SH-SY5Y (cell line): ENCODE results near the gene MICAL3.

ENCODE experiments used
- GATA2 ChIP-seq: IDR thresholded peaks from 2 replicates; pipeline ENCODE4 v1.6.1; 2011; ENCODE audit warnings: mild to moderate bottlenecking, low read depth, low read length
- GATA3 ChIP-seq: IDR thresholded peaks from 2 replicates; pipeline ENCODE4 v1.6.1; 2011; ENCODE audit warnings: low read depth, mild to moderate bottlenecking, low read length, moderate library complexity

Gene MICAL3

DNA sequence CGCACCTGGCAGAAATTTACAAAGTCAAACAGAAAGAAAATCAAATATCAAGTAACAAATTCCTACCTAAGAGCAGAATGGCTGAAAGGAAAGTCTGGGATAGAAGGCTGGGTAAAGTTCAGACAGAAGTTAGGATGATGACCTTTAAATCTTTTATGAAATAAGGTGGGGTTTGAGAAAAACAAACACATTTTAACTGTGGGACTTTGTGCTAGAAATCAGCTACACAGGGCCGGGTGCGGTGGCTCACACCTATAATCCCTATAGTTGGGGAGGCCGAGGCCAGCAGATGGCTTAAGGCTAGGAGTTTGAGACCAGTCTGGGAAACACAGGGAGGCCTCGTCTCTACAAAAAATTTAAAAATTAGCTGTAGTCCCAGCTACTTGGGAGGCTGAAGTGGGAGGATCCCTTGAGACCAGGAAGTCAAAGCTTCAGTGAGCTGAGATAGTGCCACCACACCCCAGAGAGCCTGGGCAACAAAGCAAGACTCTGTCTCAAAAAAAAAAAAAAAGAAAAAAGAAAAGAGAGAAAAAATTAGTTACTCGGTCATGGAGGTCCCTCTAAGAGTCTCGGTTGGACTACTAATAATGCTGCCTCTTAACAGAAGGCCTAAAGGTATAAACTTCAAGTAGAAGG, 130.3 kb downstream of the MICAL3 start:
- no peak for TF ChIP-seq GATA3
- TF ChIP-seq GATA2 = no peak

- no peak for TF ChIP-seq GATA3
- no peak for TF ChIP-seq GATA2
Observed at GRCh38 chr22:17892376-17892775, 132.0 kb downstream of the MICAL3 start.

DNA sequence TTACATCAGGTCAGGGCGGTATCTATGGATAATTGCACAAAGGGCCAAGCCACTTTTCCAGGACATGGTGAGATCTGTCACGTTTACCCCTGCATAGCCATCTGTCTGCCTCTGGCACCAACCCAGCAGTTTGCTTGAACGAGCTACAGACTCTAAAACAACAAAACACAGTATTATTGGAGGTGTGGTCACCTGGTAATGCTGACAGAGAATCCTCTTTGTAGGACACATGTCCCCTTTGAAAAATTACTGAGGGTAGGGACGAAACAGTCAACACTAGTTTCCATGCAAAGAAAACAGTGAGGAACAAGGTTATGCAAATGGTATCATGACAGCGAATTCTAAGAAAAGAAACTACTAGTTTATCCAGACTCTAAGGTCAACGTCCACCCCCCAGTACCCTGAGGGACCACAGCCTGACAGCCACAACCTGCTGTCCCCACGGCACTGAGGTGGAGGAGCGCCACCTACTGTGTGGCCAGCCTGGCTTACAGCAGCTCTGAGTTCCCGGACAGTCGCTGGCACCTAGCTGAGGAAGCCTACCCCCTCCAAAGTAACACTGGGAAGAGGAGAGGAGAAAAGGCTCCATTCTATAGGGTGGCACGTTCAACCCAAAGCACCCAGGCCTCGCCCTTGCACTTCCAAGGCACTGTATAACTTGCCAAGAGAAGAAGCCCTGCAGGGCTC, 132.7 kb downstream of the MICAL3 start:
- TF ChIP-seq GATA2 (no peak), GATA3 (no peak)

DNA sequence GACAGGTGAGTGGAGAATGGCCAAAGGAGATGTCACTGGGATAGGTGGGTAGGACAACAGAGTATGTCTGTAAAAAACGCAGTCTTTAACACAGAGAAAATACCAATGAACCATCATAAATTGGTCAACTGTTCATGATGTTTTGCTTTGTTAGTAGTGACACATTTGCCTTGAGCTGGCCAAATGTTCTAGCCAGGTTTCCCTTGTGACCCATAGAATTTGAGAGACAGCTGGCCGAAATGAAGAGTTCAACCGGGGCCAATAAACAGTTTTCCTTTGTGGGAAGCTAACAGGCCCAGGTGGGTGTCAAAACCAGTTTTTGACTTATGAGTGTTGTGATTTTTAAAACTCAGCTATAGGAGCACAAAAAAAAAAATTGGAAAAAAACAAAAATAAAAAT, 133.5 kb downstream of the MICAL3 start:
- no peak for TF ChIP-seq GATA3
- no peak for TF ChIP-seq GATA2

- no peak for TF ChIP-seq GATA3
- TF ChIP-seq GATA2 = no peak
Observed at GRCh38 chr22:17890245-17890671, 134.1 kb downstream of the MICAL3 start.

DNA sequence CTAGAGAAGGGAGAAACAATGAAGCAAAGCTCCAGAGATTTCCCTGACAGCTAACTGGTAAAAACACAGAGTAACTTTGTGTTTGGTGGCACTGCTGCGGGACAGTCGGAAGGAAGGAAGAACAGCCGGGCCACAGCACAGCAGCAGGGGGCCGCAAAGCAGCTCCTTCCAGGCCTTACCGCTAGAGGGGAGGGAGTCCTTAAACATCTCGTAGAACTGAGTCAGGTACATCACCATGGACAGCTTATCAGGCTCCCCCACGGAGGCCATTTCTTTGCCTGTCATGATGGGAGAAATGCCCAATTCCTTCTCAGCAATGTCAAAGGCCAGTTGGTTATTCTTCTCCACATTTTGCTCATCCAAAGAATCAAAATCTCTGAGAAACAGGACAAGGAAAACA, 135.5 kb downstream of the MICAL3 start:
- TF ChIP-seq GATA2 = no peak
- no peak for TF ChIP-seq GATA3

GRCh38 chr22:17888439-17888838, 135.9 kb downstream of the MICAL3 start:
- TF ChIP-seq GATA3 (no peak), GATA2 (no peak)

DNA sequence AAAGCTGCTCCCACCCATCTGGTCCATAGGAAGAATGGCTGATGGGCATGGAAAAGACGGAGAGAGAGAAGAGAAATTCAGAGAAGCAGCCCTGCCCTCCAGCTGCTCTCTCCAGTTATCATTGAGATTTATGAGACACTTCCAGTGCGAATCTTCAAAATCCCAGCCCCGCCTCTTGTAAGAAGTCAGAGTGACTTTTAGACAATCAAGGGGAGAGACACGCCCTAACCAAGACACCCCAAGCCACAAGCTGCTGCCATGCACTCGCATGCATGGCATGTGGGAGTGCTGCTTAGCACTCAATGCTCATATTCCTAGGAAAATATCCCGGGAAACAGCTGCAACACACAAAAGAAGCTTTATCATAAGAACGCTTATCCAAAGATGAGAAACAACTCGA, 139.5 kb downstream of the MICAL3 start:
- no peak for TF ChIP-seq GATA2
- no peak for TF ChIP-seq GATA3

GRCh38 chr22:17884084-17884483, 140.3 kb downstream of the MICAL3 start:
- TF ChIP-seq GATA2 (no peak), GATA3 (no peak)

- no peak for TF ChIP-seq GATA3
- no peak for TF ChIP-seq GATA2
Observed at GRCh38 chr22:17883356-17883755, 141.0 kb downstream of the MICAL3 start.

GRCh38 chr22:17882727-17883126, 141.6 kb downstream of the MICAL3 start:
- no peak for TF ChIP-seq GATA3
- TF ChIP-seq GATA2 = no peak

DNA sequence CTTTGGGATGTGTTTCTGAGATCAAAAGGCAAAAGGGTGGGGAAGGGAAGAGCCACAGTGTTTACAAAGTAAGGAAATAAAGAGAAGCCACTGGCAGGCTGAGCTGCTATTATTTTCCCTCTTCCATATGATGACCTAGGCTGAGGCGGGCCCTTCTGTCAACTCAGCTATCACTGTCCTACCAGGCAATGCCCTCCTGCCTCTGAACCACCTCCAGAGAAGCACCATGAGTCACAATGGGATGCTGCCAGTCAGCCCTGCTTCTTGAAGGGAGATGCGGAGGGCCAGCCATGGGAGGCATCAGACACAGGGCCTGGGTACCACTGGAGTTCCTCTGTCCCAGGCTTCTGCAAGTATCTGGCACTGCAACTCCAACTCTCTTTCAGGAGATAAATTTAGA, 142.2 kb downstream of the MICAL3 start:
- TF ChIP-seq GATA2 (no peak), GATA3 (no peak)

DNA sequence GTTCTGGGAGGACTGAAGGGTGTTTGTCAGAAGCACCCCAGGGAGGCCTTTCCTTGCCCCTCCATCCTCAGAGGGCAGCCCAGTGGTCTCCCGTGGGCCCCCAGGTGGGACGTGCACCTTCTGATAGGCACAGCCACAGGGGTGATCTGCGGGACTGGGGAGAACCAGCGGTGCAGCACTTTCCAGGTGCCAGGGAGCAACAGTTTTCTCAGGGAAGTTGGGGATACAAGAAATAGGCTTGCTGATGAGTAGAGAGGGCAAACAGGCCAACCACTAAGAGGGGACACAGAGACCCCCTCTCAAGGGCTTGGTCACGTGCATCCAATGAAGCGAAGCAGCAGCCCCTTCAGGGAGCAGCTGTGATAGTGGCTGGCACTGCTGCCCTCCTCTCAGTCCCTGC, 143.0 kb downstream of the MICAL3 start:
- no peak for TF ChIP-seq GATA2
- no peak for TF ChIP-seq GATA3

GRCh38 chr22:17880468-17880867, 143.9 kb downstream of the MICAL3 start:
- TF ChIP-seq GATA2 = no peak
- no peak for TF ChIP-seq GATA3

DNA sequence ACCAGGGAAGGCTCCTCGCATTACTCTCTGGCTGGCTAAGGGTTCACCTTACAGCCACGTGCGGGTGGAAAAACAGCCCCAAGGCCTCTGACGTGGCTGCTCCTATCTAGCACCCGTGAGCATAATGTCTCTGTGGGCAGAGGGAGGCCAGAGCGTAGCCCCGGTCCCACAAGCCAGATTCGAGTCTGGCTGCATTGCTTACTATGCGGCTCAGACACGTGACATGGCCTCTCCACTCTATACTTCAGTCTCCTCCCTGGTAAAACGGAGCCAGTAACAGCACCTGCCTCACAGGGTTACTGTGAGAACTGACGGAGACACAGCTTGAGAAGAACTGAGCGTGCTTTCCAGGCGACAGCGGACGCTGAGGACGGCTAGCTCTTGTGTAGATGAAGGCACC, 144.3 kb downstream of the MICAL3 start:
- TF ChIP-seq GATA3 = no peak
- no peak for TF ChIP-seq GATA2
